B cell (primary cell): Measurements from ENCODE around the gene TRAP1.

Experiments used
- CTCF ChIP-seq: fragments of 200-600 bp; IDR thresholded peaks from one replicate; pipeline ENCODE4 v1.8.0; 2022; ENCODE audit warnings: antibody characterized with exemption, mild to moderate bottlenecking
- EZH2 ChIP-seq: IDR thresholded peaks from 2 replicates; pipeline ENCODE4 v1.6.1; 2012; ENCODE audit warnings: borderline replicate concordance, low read depth, mild to moderate bottlenecking, moderate library complexity, low read length; ENCODE audit not compliant: insufficient read depth, poor library complexity, severe bottlenecking

GRCh38 chr16:3652373-3653195, 64.7 kb downstream of the TRAP1 start:
- TF ChIP-seq CTCF (no peak), EZH2 (no peak)
